ENCODE results near the gene HES1. TPM values are rescaled to one million over a fixed set of nuclear protein-coding genes. Genes with fewer than 3 reads are reported as not detected.

HES1 gene
- polyA plus RNA-seq, 3 donors = 0.17 to 66.6 (median 0.26) TPM

DNA sequence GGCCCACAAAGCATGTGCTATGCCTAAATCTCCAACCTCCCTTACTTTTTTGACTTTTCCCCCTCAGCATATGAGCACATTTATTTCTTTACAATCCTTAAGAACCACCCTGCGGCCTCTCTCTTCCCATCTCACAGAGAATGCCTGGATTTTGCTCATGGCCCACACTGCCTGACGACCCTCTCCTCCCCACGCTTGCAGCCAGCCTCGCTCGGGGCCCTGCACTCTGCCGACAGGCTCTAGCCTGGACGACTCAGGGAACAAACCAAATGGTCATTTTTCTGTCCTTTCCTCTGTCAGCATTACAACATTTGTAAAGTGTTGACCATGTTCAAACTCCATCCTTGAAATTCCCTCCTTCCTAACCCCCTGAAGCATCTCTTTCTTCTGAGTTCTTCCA lies 11.7 kb downstream of the HES1 start:
- WGBS (ENCODE audit: insufficient coverage) = 97% methylated on average over 7 of the region's 7 CpGs
- intact Hi-C loops (cut with micrococcal nuclease) = loop anchor here in 1 of 2 donors (10.0 kb wide), 1 partner anchor 173 kb away; no protein-coding TSS in a partner anchor
- H3K4me3 Mint-ChIP-seq = peak overlapping the region in 1 of 2 donors; percentile 15

DNA sequence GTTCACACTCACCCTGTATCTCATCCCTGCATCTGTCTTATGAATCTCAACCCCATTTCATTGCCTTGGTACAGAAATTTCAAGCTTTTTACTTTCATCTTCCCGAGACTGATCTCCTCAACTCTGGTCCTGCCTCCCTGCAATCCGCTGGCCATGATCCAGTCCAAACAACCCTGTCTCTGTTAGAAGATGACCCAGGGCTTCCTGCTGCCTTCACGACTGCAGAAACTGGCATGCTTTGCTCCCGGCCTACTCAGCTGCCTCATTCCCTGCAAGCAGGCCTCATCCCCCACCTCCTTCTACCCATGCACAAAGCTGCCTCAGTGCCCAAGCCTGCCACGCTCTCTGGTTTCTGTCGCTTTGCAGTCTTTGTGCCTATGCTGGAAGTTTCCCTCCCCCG lies 12.4 kb downstream of the HES1 start:
- Mint-ChIP-seq H3K36me3 (peaks cover 0 to 1% of the 10 kb centered on the region in 2 donors), H3K27me3 (ENCODE audit: low read depth in 3 of 3) (peaks cover 25 to 51% (median 36%) of the 10 kb centered on the region in 3 donors), H3K27ac (no peak overlapping the region), H3K9me3 (no peaks in the 10 kb centered on the region), H3K4me3 (no peak overlapping the region), H3K4me1 (no peaks in the 10 kb centered on the region)
- H3K36me3 ChIP-seq (replicated peaks in 1 of 2; ENCODE audit: control insufficient read depth in 1 of 2, insufficient read depth in 2 of 2, low read length in 2 of 2) = no peaks in the 10 kb centered on the region
- no peak for DNase-seq
- H3K27me3 ChIP-seq (ENCODE audit: control insufficient read depth in 2 of 2, insufficient read depth in 2 of 2, low read length in 2 of 2) = peaks cover 6 to 21% of the 10 kb centered on the region in 2 donors
- H3K4me1 ChIP-seq (ENCODE audit: control insufficient read depth in 1 of 2, insufficient read depth in 2 of 2, low read length in 2 of 2) = no peaks in the 10 kb centered on the region
- no peak overlapping the region for H3K9ac ChIP-seq (ENCODE audit: insufficient read depth, low read length, poor library complexity, severe bottlenecking)
- no peak overlapping the region for H2AFZ ChIP-seq (ENCODE audit: insufficient read depth, low read depth, low read length, poor library complexity, severe bottlenecking)
- H3K4me3 ChIP-seq (replicated peaks in 1 of 3; ENCODE audit: low read depth in 2 of 3, low read length in 3 of 3) = no peak overlapping the region
- WGBS (ENCODE audit: insufficient coverage) = 97% methylated on average over 6 of the region's 7 CpGs
- H4K20me1 ChIP-seq (ENCODE audit: insufficient read depth, low read length) = no peaks in the 10 kb centered on the region
- TF ChIP-seq CTCF (IDR thresholded peaks at IDR 0.05) = no peak
- H3K4me2 ChIP-seq (replicated peaks; ENCODE audit: extremely low read depth, low read length, poor library complexity, severe bottlenecking) = no peak overlapping the region
- no peaks in the 10 kb centered on the region for H3K9me3 ChIP-seq (replicated peaks in 1 of 2; ENCODE audit: control insufficient read depth in 1 of 2, insufficient read depth in 1 of 2, low read length in 2 of 2)
- intact Hi-C loops (cut with micrococcal nuclease) = loop anchor here in 1 of 2 donors (10.0 kb wide), 1 partner anchor 174 kb away; no protein-coding TSS in a partner anchor
- H3K79me2 ChIP-seq (ENCODE audit: insufficient read depth, low read length) = no peaks in the 10 kb centered on the region
- no peak overlapping the region for H3K27ac ChIP-seq (ENCODE audit: low read depth in 1 of 2, low read length in 2 of 2)

More for the DNA sequence above, 11.7 kb downstream of the HES1 start:
- no peaks in the 10 kb centered on the region for H3K4me1 ChIP-seq (ENCODE audit: control insufficient read depth in 1 of 2, insufficient read depth in 2 of 2, low read length in 2 of 2)
- H3K27me3 ChIP-seq (ENCODE audit: control insufficient read depth in 2 of 2, insufficient read depth in 2 of 2, low read length in 2 of 2) = peaks cover 8 to 28% of the 10 kb centered on the region in 2 donors
- H3K9me3 Mint-ChIP-seq = peaks cover 0 to 3% (median 0%) of the 10 kb centered on the region in 7 donors
- H3K4me3 ChIP-seq (replicated peaks in 1 of 3; ENCODE audit: low read depth in 2 of 3, low read length in 3 of 3) = no peak overlapping the region
- no peak overlapping the region for H3K27ac ChIP-seq (ENCODE audit: low read depth in 1 of 2, low read length in 2 of 2)
- H3K36me3 ChIP-seq (replicated peaks in 1 of 2; ENCODE audit: control insufficient read depth in 1 of 2, insufficient read depth in 2 of 2, low read length in 2 of 2) = no peaks in the 10 kb centered on the region
- H3K36me3 Mint-ChIP-seq = peaks cover 0 to 3% of the 10 kb centered on the region in 2 donors
- TF ChIP-seq CTCF (IDR thresholded peaks at IDR 0.05) = no peak
- H3K79me2 ChIP-seq (ENCODE audit: insufficient read depth, low read length) = no peaks in the 10 kb centered on the region
- no peaks in the 10 kb centered on the region for H4K20me1 ChIP-seq (ENCODE audit: insufficient read depth, low read length)
- H3K27ac Mint-ChIP-seq = no peak overlapping the region
- H3K9me3 ChIP-seq (replicated peaks in 1 of 2; ENCODE audit: control insufficient read depth in 1 of 2, insufficient read depth in 1 of 2, low read length in 2 of 2) = no peaks in the 10 kb centered on the region
- DNase-seq = no peak
- no peaks in the 10 kb centered on the region for H3K4me1 Mint-ChIP-seq
- H3K9ac ChIP-seq (ENCODE audit: insufficient read depth, low read length, poor library complexity, severe bottlenecking) = no peak overlapping the region
- H3K27me3 Mint-ChIP-seq (ENCODE audit: low read depth in 3 of 3) = peaks cover 28 to 56% (median 40%) of the 10 kb centered on the region in 3 donors
- no peak overlapping the region for H2AFZ ChIP-seq (ENCODE audit: insufficient read depth, low read depth, low read length, poor library complexity, severe bottlenecking)
- no peak overlapping the region for H3K4me2 ChIP-seq (replicated peaks; ENCODE audit: extremely low read depth, low read length, poor library complexity, severe bottlenecking)

Data from CD14-positive monocyte (primary cell).